GM04503 (cell line): Measurements from ENCODE around the gene RXFP3.
A peak's percentile ranks its signal among the peaks of the same experiment; 100 is the strongest.

Experiments
- DNase-seq: peaks from one replicate; pipeline ENCODE4 v3.0.0-alpha.2; 2012; ENCODE audit warnings: low read depth

Gene RXFP3

GRCh38 chr5:33981408-33982162, 45.4 kb downstream of the RXFP3 start:
- DNase-seq: peak; percentile 45

GRCh38 chr5:33984178-33984577, 48.0 kb downstream of the RXFP3 start:
- DNase-seq: no peak

- no peak for DNase-seq
Observed at GRCh38 chr5:33984671-33985124, 48.5 kb downstream of the RXFP3 start, which contains the start of gene SLC45A2. Gene SLC45A2 (minus strand): TSS chr5:33984693. CDS start chr5:33984583, 110 bp downstream.

DNA sequence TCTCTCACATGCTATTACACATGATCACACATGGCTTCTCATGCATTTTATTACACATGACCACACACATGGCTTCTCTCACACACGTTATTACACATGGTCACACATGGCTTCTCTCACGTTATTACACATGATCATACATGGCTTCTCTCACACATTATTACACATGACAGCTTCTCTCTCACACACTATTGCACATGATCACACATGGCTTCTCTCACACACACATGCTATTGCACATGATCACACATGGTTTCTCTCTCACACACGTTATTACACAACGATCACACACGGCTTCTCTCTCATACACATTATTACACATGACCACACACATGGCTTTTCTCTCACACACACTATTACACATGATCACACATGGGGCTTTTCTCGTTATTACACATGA, 49.3 kb downstream of the RXFP3 start:
- no peak for DNase-seq
